GM19239 (cell line): Measurements from ENCODE around the gene HK1.

Experiments
- DNase-seq: peaks from one replicate; pipeline ENCODE4 v3.0.0; 2011; ENCODE audit warnings: low spot score; ENCODE audit not compliant: insufficient read length
- FAIRE-seq: peaks from 2 replicates; lab custom pipeline; 2011; peaks lifted over from hg19 to GRCh38; lab: Jason Lieb, UNC

The HK1 gene

DNA sequence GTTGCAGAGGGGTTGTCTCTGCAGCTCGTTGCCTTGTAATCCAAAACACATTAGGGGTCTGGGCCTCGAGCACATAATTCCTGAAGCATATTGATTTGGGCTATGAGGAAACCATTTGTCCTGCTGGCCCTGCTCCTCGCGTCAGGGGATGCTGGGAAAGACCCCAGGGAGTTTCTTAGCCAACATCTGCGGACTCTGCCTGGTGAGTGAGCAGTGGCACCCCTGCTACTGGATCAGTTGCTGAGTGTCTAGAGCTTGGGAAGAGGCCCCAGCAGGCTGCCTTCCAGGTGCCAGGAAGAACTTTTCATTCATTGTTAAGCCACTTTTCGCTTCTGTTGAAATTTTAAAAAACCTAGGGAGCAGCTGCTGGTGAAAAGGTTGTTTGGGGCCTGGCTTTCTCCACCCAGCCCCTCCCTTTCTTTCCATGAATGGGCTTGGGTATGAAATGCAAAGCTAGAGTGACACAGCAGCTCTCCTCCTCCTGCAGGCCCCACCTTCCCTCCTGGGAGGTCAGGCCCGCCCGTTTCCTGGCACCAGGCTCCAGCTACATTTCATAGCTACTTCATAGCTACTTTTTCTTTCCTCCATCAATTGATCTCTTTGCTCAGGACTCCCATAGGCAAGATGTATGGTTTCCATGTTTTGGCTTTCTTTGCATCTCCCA is 111.7 kb downstream of the HK1 start:
- FAIRE-seq = no peak
- DNase-seq = no peak

DNA sequence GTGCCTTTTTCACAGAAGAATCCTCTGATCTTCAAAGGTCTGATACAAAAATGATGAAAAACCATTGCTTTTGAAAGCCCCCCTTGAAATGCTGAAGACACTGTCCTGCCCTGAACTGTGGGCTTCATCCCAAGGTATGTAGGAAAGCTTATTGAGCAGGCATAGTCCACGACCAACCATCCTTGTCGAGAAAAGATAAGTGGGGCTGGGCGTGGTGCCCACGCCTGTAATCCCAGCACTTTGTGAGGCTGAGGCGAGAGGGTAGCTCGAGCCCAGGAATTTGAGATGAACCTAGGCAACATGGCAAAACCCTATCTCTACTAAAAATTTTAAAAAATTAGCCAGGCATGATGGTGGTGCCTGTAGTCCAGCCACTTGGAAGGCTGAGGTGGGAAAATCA is 112.9 kb downstream of the HK1 start:
- FAIRE-seq (no peak), DNase-seq (no peak)

DNA sequence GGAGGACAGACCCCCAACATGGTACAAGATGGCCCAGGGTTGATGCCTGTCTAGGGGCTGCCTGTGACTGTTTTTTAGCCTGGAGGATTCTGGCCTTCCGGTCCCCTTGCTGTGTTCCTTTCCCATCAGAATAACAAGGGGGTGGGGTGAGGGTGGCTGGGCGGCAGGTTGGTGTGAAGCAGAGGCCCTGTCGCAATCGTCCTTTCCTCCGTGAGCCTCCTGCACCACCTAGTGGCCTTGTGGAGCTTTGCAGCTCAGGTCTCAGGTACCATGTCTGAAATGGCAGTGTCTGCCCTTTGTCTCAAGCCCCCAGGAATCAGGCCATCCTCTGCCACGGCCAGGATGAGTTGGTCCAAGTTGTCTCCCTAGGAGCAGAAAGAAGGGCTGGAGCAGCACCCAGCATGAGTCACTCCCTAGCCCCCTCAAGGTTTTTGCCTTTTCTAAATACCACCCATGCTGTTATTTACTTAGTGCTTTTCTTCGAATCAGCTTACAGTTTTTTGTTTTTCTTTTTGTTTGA is 114.2 kb downstream of the HK1 start:
- FAIRE-seq = peak; percentile 90
- DNase-seq = peak; percentile 84

DNA sequence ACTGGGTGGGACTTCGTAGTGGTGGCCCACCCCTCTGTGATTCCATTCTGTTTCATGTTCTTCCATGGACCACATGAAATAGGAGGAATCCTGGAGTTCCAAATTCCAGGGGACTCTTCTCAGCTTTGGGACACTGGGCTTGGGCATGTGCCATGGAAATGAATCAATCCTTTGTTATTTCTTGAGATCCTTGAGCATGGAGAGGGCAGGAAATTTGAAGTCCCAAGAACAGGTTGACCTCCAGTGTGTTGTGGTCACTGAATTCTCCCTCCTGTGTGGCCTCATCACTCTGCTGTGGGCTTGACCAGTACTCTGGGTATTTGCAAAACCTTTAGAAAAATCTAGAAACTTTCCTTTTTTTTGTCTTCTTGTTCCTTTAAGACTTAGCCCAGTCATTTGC is 115.7 kb downstream of the HK1 start:
- DNase-seq (no peak), FAIRE-seq (no peak)

DNA sequence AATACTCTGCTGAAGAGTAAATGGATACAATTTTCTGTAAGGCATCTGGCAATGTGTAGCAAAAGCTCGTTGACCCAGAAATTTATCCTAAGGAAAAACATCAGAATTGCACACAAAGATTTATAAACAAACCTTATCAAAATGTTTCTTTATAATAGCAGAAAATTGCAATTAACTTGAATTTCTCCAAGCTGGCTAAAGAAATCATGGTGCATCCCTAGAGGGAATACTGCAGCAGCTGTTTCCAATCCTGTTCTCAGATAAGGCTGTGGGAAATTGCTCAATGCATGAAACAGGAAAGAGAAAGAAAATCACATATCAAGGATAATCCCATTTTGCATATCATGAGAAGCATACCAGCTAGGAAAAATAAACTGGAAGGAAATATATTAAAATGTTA is 119.7 kb downstream of the HK1 start:
- FAIRE-seq (no peak), DNase-seq (no peak)

DNA sequence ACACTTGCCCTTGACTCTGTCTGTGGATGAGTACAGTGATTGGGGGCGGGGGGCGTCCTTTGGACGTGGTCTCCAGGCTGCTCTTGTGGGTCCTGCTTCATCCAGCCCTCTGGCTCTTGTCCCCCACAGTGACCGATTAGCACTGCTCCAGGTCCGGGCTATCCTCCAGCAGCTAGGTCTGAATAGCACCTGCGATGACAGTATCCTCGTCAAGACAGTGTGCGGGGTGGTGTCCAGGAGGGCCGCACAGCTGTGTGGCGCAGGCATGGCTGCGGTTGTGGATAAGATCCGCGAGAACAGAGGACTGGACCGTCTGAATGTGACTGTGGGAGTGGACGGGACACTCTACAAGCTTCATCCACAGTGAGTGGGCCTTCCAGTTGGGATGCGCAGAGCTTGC is 120.2 kb downstream of the HK1 start:
- no peak for DNase-seq
- FAIRE-seq = no peak

DNA sequence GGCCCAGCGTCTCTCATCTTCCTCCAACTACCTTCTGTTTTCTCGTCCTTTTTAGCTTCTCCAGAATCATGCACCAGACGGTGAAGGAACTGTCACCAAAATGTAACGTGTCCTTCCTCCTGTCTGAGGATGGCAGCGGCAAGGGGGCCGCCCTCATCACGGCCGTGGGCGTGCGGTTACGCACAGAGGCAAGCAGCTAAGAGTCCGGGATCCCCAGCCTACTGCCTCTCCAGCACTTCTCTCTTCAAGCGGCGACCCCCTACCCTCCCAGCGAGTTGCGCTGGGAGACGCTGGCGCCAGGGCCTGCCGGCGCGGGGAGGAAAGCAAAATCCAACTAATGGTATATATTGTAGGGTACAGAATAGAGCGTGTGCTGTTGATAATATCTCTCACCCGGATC is 122.6 kb downstream of the HK1 start:
- FAIRE-seq = no peak

DNA sequence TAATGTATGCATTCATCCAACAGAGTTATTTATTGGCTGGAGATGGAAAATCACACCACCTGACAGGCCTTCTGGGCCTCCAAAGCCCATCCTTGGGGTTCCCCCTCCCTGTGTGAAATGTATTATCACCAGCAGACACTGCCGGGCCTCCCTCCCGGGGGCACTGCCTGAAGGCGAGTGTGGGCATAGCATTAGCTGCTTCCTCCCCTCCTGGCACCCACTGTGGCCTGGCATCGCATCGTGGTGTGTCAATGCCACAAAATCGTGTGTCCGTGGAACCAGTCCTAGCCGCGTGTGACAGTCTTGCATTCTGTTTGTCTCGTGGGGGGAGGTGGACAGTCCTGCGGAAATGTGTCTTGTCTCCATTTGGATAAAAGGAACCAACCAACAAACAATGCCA is 123.1 kb downstream of the HK1 start:
- FAIRE-seq (no peak), DNase-seq (no peak)

More for the DNA sequence above, 122.6 kb downstream of the HK1 start:
- no peak for DNase-seq

DNA sequence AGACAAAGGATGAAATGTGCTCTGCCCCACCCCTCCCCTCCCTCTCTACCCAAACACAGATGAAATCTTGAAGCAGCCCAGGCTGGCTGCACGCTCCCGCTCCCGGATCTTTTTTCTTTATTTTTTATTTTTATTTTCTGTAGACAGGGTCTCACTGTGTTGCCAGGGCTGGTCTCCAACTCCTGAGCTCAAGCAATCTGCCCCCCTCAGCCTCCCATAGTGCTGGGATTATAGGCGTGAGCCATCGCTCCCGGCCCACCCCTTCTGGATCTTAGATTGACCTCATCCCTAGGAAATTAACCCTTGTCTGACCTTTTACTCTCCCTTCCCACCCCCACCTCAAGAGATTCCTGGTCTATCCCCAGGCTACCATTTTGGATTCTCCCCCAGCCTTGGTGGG is 124.1 kb downstream of the HK1 start:
- FAIRE-seq = no peak

DNA sequence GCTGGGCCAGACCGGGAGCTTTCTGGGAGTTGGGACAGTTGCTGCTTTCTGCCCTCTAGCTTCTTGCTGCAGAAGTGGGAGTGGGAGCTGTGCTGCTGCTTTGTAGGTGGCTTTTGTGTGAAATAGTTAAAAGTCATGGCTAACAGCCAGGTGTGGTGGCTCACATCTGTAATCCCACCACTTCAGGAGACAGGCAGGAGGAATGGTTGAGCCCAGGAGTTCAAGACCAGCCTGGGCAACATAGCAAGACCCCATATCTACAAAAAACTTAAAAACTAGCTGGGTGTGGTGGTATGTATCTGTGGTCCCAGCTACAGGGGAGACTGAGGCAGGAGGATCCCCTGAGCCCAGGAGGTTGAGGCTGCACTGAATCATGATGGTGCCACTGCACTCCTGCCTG is 124.8 kb downstream of the HK1 start:
- no peak for FAIRE-seq
- DNase-seq = no peak

More for the DNA sequence above, 124.1 kb downstream of the HK1 start:
- DNase-seq = no peak

DNA sequence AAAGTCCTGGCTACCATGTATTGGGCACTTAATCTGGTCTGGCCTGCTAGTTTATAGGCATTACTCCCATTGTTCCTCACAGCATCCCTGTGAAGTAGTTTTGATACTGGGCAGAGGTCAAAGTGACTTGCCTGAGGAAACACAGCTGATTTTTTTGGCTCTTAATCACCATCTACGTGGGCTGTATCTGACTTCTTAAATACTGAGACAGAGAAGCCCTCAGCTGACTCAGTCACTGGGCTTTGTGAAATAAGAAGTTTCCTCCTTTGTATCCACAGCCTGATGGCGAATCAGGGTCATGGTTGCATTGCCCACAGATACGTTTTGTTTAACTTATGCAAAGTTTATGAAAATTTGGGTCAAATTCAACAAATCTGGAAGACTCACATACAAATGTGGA is 125.2 kb downstream of the HK1 start:
- DNase-seq = no peak
- no peak for FAIRE-seq

DNA sequence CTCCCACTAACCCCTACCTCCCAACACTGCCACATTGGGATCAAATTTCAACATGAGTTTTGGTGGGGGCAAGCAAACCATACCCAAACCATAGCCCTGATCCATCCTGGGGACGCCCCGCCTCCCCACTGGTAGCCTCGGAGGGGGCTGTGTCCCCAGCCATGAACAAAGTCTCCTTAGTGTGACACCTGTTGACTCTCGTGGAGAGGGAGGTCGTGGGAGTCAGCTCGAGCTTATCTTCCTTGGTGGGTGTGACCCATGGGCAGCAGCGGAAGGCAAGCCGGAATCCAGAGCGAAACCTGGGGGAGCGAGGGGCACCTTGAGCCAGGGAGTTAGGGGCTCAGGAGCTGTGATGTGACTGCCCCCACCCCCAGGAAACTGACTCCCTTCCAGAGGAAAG is 126.5 kb downstream of the HK1 start:
- FAIRE-seq = no peak
- no peak for DNase-seq

DNA sequence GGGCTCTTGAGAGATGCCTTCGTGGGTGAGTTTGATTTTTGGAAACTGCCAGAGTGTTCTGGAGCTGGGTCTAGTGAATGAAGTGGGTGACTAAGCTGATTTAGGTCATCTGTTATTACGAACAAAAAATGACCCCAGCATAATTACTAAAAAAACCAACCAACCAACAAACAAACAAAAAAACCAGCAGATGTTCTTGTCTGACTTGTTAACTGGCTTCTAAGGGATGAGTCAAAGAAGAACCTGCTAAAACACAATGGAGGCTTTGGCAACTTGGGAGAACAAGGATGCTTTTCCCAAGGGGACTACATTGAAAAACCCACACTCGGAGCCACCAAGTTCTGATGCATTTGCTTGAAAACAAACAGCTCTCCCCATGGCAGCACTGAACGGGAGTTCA is 126.9 kb downstream of the HK1 start:
- DNase-seq (no peak), FAIRE-seq (no peak)

DNA sequence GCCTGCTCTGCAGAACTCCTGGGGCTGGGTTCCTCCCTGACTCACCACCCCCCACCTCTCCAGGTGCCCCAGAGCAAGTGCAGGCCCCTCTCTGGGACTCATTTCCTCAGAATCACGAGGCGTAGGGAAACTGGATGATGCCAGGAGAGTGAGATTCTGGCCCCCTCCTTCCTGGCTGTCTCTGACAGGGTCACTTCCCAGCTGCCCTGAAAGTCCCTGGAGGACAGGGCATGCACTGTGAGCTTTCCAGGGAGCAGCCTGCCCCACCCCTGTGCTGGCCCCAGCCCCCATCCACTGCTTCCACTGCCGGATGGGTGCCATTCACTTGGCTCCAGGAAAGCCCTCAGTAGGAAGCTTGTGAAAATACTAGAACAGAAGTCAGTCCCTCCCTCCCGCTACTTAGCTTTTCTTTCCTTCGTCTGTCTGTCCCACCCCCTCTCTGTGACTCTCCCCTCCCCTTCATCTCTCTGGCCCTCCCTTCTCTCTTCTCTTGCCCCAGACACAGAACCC is 128.1 kb downstream of the HK1 start:
- FAIRE-seq (no peak), DNase-seq (no peak)

DNA sequence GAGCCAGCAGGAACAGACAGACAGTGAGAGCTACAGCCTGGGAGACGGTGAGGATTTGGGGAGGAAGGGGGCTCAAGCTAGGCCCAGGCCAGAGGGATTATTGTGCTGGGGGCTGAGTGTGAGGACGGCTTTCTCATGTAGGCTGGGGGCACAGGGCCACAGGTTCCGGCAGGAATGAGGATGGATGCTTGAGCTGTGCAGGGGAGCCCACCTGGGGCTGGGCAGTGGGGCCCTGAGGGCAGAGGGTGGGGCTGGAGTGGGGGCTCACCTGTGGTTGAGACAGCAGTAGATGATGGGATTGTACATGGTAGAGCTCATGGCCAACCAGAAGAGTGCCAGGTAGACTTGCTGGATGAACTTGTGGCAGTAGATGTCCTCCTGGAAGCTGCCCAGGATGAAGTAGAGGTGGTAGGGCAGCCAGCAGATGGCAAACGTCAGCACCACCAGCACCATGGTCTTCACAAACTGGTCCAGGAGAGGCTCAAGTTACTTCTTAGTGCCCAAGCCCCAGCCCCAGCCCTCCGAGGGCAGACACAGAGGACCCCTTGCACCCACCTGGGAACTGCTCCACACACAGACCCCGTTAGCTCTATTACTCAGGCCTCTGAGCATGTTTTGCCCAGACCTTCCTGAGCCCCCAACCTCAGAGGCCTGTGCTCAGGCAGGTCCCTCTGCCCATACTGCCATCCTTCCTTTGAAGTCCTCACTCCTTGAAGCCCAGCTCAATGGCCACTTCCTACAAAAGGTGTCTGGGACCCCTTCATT is 128.7 kb downstream of the HK1 start:
- FAIRE-seq (no peak), DNase-seq (no peak)

DNA sequence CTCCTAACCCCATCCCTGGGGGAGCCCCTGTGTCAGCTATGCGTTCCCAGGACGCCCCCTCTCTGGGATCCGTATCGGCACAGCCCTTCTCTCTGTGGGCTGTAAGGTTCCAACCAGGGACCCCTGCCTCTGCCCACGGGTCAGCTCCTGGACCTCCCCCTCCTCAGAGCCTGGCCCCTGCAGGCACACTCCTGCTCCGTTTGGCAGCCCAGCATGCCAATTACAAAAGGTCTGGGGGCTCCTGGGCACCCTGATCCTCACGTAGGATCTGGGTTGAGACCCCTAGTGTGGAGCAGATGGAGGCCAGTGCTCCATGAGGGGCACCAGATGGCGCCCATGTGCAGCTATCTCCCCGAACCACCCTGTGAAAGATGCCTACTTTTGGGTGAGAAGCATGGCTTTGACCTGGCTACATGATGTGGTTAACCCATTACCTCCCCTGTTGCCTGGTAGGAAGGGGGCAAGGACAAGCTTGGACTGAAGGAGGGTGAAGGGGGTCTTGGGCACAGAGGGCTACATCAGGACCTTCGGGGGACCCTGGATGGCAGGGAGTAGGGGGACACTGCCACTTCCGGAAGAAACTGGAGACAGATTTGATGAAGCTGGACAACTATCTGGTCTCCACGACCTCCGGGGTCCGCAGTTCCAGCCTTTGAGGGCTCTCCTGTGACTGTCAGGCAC is 129.5 kb downstream of the HK1 start:
- peak; percentile 75 for FAIRE-seq
- DNase-seq = peak; percentile 40

DNA sequence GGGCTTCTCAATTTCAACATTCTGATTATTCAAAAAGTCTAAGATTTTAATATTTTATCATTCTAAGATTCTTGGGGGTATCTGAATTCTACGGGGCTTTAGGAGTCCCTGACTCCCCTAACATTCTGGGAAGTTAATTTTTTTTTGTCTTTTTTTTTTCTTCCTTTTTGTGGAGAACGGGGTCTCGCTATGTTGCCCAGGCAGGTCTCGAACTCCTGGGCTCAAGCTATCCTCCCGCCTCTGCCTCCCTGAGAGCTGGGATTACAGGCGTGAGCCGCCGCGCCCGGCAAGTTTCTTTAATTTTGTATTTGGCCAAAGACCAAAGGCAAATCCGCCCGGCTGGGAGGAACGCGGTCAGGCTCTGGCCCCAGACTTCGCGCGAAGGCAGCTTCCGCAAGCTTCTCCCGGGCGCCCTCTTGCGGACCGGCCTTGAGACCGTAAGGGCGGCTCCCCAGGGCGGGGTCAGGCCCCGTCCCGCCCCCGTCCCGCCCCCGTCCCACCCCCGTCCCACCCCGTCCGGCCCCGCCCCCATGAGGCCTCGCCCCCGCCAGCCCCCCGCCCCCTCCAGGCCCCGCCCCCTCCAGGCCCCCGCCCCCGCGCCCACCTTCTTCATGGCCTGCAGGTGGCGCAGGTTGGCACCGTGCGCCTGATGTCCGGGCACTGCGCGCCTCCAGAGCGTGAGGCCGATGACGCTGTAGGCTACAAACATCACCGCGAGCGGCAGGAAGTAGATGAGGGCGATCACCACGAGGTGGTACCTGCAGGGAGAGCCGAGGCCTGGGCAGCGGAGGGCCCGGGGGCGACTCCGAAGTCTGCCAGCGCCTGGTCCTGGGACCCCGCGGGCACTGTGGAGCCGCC is 130.3 kb downstream of the HK1 start:
- DNase-seq = peak; percentile 93
- FAIRE-seq = peak; percentile 80

DNA sequence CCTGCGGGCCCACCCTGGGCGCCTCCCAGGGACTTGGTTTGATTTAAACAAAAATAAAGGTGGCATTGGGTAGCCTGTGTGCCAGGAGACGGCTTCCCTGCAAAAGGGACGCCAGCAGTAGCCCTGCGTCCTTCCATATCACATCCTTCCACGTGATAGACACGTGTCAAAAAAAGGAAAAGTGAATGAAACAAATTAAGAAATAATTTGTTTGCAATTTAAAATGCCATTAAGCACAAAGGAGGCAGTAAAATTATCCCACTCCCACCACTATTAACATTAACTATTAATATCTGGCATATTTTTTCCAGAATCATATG is 130.8 kb downstream of the HK1 start:
- DNase-seq = no peak
- FAIRE-seq = no peak

DNA sequence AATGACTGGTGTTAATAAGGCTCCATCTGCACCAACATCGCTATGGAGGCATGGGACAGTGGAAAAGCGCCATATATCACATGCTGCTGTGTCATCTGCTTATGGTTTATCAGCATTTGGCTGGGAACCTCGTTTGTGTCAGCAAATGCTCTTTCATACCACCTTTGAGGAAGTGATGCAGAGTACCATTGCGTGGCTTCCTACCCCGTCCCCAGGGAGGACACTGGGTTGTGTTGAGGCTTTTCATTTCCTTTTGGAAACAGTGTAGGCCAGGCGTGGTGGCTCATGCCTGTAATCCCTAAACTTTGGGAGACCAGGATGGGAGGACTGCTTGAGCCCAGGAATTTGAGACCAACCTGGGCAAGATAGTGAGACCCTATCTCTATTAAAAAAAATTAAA is 131.7 kb downstream of the HK1 start:
- DNase-seq (peak; percentile 50), FAIRE-seq (peak; percentile 81)

DNA sequence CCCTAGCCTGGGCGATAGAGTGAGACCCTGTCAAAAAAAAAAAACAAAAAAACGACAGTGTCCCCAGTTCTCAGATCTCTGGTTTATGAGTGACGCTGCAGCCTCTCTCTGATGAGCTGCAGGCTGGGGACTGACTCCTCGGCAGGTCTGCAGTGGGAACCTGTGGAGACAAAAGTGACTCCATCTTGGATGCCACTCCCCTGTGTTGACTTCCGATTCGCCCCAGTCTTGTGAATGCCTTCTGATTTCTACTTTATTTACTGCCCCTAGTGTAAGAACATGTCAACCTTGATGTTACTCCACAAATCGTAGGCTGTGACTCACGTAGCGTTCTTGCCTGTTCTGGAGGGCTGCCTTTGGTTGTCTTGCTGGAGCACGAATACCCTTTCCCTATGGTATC is 132.2 kb downstream of the HK1 start:
- no peak for FAIRE-seq

More for the DNA sequence above, 132.2 kb downstream of the HK1 start:
- no peak for DNase-seq
